ENCODE results near the gene CLASP2. TPM values are rescaled to one million over a fixed set of nuclear protein-coding genes. Genes with fewer than 3 reads are reported as not detected.
"Not testable (repeated sequence)": the region's sequence is repeated elsewhere in the genome, so short reads cannot be mapped to it uniquely, and the experiment has no call there.

Gene CLASP2
- total RNA-seq, 1 experiment from 2014 or later: 36.5 TPM

DNA sequence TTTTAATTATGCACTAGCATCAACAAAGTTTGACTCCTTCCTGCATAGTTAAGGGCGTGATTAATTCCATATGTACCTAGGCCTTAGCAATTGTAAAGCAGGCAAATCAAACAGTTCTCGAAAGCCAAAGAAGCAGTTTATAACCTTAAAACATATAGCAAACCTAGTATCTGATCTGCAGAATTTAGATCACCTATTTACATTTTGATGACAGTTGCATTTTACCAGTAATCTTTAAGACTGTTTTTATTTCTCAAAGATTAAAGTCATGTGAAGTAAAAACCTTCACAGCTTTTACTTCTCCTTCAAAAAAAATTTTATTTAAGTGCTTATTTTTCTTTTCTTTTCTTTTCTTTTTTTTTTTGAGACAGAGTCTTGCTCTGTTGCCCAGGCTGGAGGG, 257.0 kb downstream of the CLASP2 start:
- no peaks in the 10 kb centered on the region for H3K79me2 ChIP-seq (ENCODE audit: low read depth)
- H2AFZ ChIP-seq: no peak overlapping the region
- no peaks in the 10 kb centered on the region for H3F3A ChIP-seq (ENCODE audit: insufficient read depth, low read depth)
- ChIA-PET CTCF (no interaction called here), POLR2A (ENCODE audit: unreplicated experiment) (no interaction called here)
- no peak overlapping the region for H3K27ac ChIP-seq
- TF ChIP-seq, protein P1, sequence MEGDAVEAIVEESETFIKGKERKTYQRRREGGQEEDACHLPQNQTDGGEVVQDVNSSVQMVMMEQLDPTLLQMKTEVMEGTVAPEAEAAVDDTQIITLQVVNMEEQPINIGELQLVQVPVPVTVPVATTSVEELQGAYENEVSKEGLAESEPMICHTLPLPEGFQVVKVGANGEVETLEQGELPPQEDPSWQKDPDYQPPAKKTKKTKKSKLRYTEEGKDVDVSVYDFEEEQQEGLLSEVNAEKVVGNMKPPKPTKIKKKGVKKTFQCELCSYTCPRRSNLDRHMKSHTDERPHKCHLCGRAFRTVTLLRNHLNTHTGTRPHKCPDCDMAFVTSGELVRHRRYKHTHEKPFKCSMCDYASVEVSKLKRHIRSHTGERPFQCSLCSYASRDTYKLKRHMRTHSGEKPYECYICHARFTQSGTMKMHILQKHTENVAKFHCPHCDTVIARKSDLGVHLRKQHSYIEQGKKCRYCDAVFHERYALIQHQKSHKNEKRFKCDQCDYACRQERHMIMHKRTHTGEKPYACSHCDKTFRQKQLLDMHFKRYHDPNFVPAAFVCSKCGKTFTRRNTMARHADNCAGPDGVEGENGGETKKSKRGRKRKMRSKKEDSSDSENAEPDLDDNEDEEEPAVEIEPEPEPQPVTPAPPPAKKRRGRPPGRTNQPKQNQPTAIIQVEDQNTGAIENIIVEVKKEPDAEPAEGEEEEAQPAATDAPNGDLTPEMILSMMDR (conservative IDR thresholded peaks at IDR 0.05): no peak
- TF ChIP-seq EZH2 (IDR thresholded peaks at IDR 0.05; ENCODE audit: low read depth): no peak
- no peaks in the 10 kb centered on the region for H4K20me1 ChIP-seq (ENCODE audit: insufficient read depth)
- intact Hi-C loops (cut with micrococcal nuclease; ENCODE audit: unreplicated experiment): no loop called here
- no peaks in the 10 kb centered on the region for H3K27me3 ChIP-seq (ENCODE audit: insufficient read depth, low read depth)
- no peaks in the 10 kb centered on the region for H3K36me3 ChIP-seq (ENCODE audit: low read depth)
- H3K9me3 ChIP-seq (ENCODE audit: insufficient read depth, low read depth): no peaks in the 10 kb centered on the region
- H3K4me2 ChIP-seq: no peak overlapping the region
- H3K4me1 ChIP-seq (replicated peaks; ENCODE audit: insufficient read depth): no peaks in the 10 kb centered on the region
- H3K9me2 ChIP-seq (ENCODE audit: insufficient read depth): no peaks in the 10 kb centered on the region
- DNase-seq: no peak
- no peak overlapping the region for H3K4me3 ChIP-seq
- no TSS peak for BruUV-seq (replicated peaks)

DNA sequence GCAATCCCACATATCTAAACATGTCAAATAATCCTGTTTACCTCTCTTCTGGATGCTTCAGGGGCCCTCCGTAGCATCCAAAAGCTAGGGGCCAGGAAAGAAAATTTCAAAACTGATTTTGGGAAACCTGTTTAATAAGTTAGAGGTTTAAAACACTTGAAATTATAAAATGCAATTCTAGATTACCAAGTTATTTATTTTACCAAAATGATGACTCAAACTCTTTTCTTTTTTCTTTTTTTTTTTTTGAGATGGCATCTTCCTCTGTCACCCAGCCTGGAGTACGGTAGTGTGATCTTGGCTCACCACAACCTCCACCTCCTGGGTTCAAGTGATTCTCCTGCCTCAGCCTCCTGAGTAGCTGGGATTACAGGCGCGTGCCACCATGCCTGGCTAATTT, 258.5 kb downstream of the CLASP2 start:
- H3K9me3 ChIP-seq (ENCODE audit: insufficient read depth, low read depth); H2AFZ ChIP-seq; CTCF ChIA-PET; H4K20me1 ChIP-seq (ENCODE audit: insufficient read depth); H3F3A ChIP-seq (ENCODE audit: insufficient read depth, low read depth); H3K36me3 ChIP-seq (ENCODE audit: low read depth); H3K27ac ChIP-seq; POLR2A ChIA-PET (ENCODE audit: unreplicated experiment); intact Hi-C loops (cut with micrococcal nuclease; ENCODE audit: unreplicated experiment); H3K4me3 ChIP-seq; H3K4me1 ChIP-seq (replicated peaks; ENCODE audit: insufficient read depth); H3K9me2 ChIP-seq (ENCODE audit: insufficient read depth); H3K27me3 ChIP-seq (ENCODE audit: insufficient read depth, low read depth); DNase-seq; H3K4me2 ChIP-seq; BruUV-seq (replicated peaks); H3K79me2 ChIP-seq (ENCODE audit: low read depth): not testable (repeated sequence)

DNA sequence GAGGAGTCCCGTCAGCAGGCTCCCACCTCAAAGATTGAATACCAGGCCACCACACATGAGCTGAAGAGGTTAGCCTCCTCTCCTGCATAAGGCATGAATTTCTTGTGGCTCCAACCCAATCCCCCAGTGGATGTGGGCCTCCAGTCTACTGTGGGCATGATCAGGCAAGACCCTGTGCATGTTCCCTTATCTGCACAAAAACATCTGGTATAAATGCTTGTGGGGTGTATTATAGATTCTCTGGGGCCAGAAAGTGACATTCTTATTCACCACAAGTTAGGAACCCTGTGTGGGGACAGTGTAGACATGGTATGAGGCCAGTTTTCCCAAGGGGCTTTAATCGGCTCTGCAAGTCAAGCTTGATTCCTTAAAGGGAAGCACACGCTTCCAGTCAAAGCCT, 259.6 kb downstream of the CLASP2 start:
- Histone ChIP-seq H2AFZ (no peak overlapping the region), H3K36me3 (ENCODE audit: low read depth) (no peaks in the 10 kb centered on the region), H3K4me1 (replicated peaks; ENCODE audit: insufficient read depth) (no peaks in the 10 kb centered on the region), H3K27me3 (ENCODE audit: insufficient read depth, low read depth) (no peaks in the 10 kb centered on the region), H3K9me3 (ENCODE audit: insufficient read depth, low read depth) (no peaks in the 10 kb centered on the region), H3F3A (ENCODE audit: insufficient read depth, low read depth) (no peaks in the 10 kb centered on the region), H3K4me3 (no peak overlapping the region), H3K27ac (no peak overlapping the region), H3K79me2 (ENCODE audit: low read depth) (no peaks in the 10 kb centered on the region), H3K4me2 (no peak overlapping the region), H3K9me2 (ENCODE audit: insufficient read depth) (no peaks in the 10 kb centered on the region), H4K20me1 (ENCODE audit: insufficient read depth) (no peaks in the 10 kb centered on the region)
- CTCF ChIA-PET: no interaction called here
- POLR2A ChIA-PET (ENCODE audit: unreplicated experiment): no interaction called here
- TF ChIP-seq, protein P1 (conservative IDR thresholded peaks at IDR 0.05): no peak
- no peak for DNase-seq
- intact Hi-C loops (cut with micrococcal nuclease; ENCODE audit: unreplicated experiment): no loop called here
- BruUV-seq (replicated peaks): no TSS peak

DNA sequence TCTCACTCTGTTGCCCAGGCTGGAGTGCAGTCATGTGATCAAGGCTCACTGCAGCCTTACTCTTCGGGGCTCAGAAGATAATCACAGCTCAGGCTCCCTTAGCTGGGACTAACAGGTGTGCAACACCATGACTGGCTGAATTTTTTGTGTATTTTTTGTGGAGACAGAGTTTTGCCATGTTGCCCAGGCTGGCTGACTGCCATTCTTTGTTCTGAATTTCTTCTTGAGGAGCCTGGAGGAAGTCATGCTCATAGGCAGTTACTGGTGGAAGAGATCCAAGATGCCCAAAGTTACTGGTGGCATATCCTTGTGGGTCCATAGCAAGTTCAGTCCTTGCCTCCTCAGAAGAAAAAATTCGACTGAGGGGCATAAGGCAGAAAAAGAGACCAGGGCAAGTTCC, 261.3 kb downstream of the CLASP2 start:
- Histone ChIP-seq H3K27ac (no peak overlapping the region), H3K79me2 (ENCODE audit: low read depth) (no peaks in the 10 kb centered on the region), H2AFZ (no peak overlapping the region), H3K4me2 (no peak overlapping the region), H3K9me3 (ENCODE audit: insufficient read depth, low read depth) (no peaks in the 10 kb centered on the region), H3F3A (ENCODE audit: insufficient read depth, low read depth) (no peaks in the 10 kb centered on the region), H3K36me3 (ENCODE audit: low read depth) (no peaks in the 10 kb centered on the region), H4K20me1 (ENCODE audit: insufficient read depth) (no peaks in the 10 kb centered on the region), H3K27me3 (ENCODE audit: insufficient read depth, low read depth) (no peaks in the 10 kb centered on the region), H3K4me3 (no peak overlapping the region), H3K4me1 (replicated peaks; ENCODE audit: insufficient read depth) (no peaks in the 10 kb centered on the region), H3K9me2 (ENCODE audit: insufficient read depth) (no peaks in the 10 kb centered on the region)
- ChIA-PET POLR2A (ENCODE audit: unreplicated experiment) (no interaction called here), CTCF (no interaction called here)
- no TSS peak for BruUV-seq (replicated peaks)
- DNase-seq: no peak
- TF ChIP-seq EZH2 (IDR thresholded peaks at IDR 0.05; ENCODE audit: low read depth): no peak
- TF ChIP-seq, protein P1 (conservative IDR thresholded peaks at IDR 0.05): no peak
- intact Hi-C loops (cut with micrococcal nuclease; ENCODE audit: unreplicated experiment): no loop called here
